Loucy (cell line): Measurements from ENCODE around the gene C8B.

Experiments used
- CTCF ChIP-seq: fragments of 200-600 bp; sonication (generic); conservative IDR thresholded peaks from 2 replicates; pipeline ENCODE4 v1.5.1; 2014; ENCODE audit warnings: mild to moderate bottlenecking, antibody characterized with exemption, low read length
- EZH2phosphoT487 ChIP-seq: fragments of 200-600 bp; IDR thresholded peaks from 2 replicates; pipeline ENCODE4 v1.6.1; 2018; ENCODE audit warnings: antibody characterized with exemption, mild to moderate bottlenecking, moderate library complexity, borderline replicate concordance

DNA sequence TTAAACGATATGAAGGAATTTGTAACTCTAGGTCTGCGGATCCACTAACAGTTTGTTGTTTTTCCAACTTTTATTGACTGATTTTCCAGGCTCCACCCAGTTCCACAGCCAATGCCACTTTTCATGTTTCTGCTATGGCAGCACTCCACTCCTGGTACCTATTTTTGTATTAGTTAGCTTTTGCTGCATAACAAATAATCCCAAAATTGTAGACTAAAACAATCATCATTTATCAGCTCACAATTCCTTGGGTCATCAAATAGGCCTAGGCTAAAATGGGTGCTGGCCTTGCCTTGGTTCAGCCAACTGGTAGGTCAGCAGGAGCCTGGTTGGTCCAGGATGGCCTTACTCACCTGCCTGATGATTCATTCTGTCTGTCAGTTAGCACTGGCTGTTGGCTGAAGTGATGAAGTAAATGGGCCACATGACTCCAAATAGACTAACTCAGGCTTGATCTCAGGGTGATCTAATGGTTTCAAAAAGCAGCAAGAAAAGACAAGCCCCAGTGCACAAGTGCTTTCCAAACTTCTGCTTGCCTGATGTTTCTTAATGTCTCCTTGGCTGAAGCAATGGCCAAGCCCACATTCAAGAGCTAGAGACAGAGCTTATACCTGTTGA is 3.2 kb upstream of the C8B start:
- TF ChIP-seq CTCF (no peak), EZH2phosphoT487 (no peak)
